Embryonic facial prominence (tissue), 1 donor: ENCODE data around the gene MYG1.
"Not testable (repeated sequence)": the region's sequence is repeated elsewhere in the genome, so short reads cannot be mapped to it uniquely, and the experiment has no call there.

Experiments used
- DNase-seq: peaks from one replicate; pipeline ENCODE4 v3.0.0-alpha.2; 2016; ENCODE audit errors: extremely low spot score

Gene MYG1

GRCh38 chr12:53327435-53328042, 28.0 kb downstream of the MYG1 start:
- DNase-seq: no peak

DNA sequence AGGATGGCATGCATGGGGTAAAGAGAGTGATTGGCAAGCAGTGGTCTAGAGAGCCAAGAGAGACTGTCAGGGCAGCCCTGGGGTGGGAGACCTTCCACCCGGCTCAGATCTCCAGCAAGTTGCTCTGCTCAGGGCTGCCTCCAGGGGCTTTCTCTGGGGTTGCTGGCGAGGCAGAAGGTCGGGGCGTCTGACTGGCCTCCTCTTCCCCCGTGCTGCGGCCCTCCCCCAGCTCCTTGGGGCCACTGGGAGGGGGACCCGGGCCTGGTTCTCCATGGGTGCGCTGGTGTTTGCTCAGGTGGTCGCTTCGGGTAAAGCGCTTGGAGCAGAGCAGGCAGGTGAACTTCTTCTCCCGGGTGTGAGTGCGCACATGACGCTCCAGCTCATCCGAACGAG, 28.5 kb downstream of the MYG1 start:
- DNase-seq: no peak

GRCh38 chr12:53330671-53331070, 31.2 kb downstream of the MYG1 start:
- DNase-seq: no peak

DNA sequence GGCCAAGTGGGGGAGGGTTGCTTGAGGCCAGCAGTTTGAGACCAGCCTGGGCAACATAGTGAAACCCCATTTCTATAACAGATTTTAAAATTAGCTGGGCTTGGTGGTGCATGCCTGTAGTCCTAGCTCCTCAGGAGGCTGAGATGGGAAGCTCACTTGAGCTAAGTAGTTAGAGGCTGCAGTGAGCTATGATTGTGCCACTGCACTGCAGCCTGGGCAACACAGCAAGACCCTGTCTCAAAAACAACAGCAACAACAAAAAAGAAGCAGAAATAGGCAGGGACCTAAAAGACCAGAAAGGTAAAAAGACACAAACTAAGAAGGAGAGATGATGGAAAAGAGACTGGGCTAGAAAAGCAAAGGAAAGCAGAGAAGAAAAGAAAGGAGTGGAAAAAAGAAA, 32.8 kb downstream of the MYG1 start:
- DNase-seq: not testable (repeated sequence)

DNA sequence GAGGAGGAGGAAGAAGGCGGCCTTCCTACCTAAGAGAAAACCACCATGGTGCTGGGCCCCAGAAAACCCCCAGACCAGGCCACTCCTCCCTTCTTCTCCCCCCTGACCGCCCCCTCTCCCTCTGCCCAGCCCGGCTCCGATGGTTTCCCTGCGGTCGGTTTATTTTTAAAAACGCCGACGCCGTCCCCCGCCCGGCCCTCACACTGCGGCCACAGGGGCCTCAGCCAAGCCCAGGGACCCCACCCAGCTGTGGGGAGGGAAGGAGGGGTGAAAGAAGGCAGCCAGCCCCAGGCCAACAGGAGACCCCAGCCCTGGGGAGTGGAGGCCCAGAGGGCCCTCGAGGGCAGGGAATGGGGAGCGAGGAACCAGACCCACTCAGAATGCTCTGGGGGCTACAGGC, 33.2 kb downstream of the MYG1 start:
- no peak for DNase-seq

DNA sequence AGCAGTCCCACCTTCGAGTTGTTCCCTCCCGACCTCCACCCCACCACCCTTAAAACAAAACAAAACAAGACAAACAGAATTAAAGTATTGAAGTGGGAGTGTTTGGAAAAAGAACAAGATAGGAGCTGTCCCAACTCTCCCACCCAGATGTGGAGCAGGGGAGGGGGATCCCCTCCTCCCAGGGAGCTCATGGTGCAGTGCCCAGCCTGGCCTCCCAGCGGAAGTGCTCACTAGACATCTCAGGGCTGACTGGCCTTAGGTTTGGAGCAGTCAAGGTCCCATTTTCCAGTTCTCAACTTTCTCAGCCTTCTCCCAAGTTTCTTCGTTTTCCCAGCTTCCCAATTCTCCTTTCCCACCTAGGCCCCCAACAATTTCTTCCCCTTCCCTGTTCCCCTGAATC, 33.8 kb downstream of the MYG1 start:
- no peak for DNase-seq

DNA sequence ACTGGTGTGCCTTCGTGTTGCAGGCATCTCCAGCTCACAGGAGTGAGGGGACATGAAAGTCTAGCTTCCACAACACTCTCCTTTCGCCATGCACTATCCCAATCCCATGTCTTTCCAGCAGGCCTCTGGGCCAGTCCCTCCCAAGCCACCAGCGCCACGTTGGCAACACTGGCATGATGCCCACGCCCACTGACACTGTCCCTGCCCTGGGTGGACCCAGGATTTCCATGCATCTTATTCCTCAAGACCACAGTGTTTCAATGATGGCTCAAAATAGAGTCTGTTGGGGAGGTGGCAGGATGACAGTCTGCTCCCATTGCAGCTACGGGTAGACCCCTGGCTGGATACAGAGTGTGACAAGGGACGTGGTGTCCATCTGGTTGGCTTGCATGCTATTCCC, 34.4 kb downstream of the MYG1 start:
- DNase-seq: no peak

GRCh38 chr12:53334822-53335221, 35.3 kb downstream of the MYG1 start:
- DNase-seq: no peak

GRCh38 chr12:53336181-53336681, 36.7 kb downstream of the MYG1 start, which contains the start of gene SP7:
Gene SP7 (minus strand): TSS chr12:53336354. CDS start chr12:53335646, 708 bp downstream.
- DNase-seq: no peak

DNA sequence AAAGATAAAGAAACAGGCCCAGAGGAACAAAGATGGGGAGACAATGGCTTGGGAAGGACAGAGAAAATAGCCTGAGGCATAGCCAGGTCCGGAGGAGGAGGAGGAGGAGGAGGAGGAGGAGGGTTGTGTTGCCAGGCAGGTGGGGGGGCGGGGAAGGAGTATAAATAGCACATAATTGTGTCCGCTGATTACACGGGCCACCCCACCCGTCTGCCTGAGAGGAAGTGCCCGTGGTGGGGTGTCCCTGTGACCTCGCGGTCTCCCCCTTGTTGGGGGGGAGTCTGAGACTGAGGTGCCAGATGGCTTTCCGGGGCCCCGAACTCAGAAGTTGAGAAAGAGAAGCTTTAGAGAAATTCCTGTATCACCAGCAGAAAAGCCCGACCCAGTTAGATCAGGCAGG, 38.5 kb downstream of the MYG1 start:
- no peak for DNase-seq

- DNase-seq: no peak
These were observed 39.4 kb downstream of the MYG1 start for GRCh38 chr12:53338916-53339315.

DNA sequence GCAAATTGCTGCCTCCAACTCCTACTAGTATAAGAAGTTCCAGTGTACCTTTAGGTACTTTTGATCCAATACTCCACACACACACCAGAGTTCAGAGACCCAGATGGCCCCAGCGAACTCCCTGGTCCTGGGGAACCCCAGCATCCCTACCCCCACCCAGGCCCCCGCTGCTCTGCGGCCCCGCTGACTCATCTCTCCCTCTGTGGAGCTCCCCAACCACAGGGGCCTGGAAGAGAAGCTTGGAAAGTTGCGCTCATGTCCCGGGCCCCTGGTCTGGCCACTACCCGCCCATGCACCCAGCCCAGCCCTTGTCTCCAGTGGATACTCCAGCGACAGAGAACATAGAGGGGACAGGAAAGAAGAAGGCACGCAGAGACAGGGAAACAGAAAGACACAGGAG, 40.9 kb downstream of the MYG1 start:
- DNase-seq: no peak

DNA sequence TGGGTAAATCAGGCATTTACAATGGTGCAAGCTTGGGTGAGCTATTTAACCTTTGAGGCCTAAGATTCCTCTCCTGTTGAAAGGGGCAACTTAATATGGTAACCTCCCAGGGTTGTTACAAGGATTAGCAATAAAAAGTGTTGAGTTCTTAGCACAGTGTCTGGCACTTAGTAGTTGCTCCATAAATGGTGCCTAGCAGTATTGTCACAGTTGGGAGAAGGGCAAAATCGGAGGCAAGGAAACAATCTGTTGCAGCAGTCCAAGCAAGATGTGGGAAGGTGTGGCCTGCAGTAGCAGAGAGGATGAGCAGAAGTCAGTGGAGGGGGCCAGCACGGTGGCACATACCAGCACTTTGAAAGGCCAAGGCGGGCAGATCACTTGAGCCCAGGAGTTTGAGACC, 44.0 kb downstream of the MYG1 start:
- no peak for DNase-seq

- DNase-seq: no peak
These were observed 44.5 kb downstream of the MYG1 start for GRCh38 chr12:53343969-53344368.

GRCh38 chr12:53344487-53344823, 45.0 kb downstream of the MYG1 start:
- no peak for DNase-seq

DNA sequence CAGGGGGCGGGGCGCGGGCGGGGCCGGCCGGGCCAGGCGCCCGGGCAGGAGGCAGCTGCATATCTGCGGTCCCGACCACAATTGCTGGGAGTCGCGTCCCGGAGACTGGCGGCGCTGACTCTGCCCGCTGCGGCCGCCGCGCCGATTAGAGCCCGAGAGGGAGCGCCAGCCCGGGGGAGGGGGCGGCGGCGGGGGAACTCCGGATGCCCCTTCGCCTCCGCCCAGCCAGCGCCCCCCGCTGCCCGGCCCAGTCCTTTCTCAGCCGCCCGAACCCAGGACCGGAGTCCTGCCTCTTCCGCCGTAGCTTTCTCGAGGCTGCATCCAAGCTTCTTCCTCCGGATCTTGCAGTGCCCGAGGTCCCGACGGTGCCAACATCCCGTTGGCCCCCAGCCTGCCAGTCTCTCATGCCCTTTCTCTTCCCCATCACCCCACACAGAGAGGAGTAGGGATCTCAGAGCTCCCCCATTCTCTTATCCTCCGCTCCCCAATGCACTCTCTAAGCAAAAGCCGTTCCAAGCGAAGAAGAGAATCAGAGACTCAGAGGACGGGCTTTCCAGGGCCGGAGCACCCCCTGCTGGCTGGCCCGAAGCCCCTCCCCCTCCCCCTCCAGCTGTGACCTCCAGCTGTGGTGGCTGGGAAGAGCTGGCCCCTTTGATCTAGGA, 45.5 kb downstream of the MYG1 start:
- peak; percentile 73 for DNase-seq

- DNase-seq: no peak
These were observed 46.1 kb downstream of the MYG1 start for GRCh38 chr12:53345486-53346188.

DNA sequence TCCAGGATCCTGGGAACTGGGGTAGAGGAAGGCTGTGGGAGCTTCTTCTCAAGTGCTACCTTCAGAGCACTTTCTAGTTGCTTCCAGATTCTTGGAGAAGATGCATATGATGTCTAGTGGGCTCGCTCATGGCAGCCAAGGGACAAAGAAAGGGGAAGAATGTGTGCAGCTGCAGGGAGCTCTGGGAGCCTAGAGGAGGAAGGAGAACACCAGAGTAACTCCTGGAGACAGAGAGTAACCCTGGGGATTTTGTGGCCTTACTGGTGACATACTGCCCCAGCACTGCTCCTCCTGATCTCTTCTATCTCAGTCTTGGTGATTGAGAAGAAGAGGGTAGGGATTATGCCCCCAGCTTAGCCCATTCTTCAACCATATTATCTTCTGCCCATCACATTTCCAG, 47.0 kb downstream of the MYG1 start:
- DNase-seq: no peak

GRCh38 chr12:53347905-53348304, 48.4 kb downstream of the MYG1 start:
- DNase-seq: no peak

- DNase-seq: peak; percentile 59
These were observed 53.1 kb downstream of the MYG1 start for GRCh38 chr12:53352331-53353256.

DNA sequence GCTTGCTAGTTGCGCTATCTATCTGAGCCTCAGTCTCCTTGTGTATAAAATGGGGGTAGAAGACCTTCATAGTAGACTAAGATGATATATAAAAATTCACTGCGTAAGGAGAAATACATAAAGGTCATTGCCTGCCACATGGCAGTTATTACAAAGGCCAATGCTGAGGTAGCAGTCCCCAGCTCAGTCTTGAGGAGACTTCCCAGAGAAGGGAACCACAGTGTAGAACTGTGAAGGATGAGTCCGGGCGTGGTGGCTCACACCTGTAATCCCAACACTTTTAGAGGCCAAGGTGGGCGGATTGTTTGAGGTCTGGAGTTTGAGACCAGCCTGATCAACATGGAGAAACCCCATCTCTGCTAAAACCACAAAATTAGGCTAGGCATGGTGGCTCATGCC, 53.8 kb downstream of the MYG1 start:
- DNase-seq: no peak

DNA sequence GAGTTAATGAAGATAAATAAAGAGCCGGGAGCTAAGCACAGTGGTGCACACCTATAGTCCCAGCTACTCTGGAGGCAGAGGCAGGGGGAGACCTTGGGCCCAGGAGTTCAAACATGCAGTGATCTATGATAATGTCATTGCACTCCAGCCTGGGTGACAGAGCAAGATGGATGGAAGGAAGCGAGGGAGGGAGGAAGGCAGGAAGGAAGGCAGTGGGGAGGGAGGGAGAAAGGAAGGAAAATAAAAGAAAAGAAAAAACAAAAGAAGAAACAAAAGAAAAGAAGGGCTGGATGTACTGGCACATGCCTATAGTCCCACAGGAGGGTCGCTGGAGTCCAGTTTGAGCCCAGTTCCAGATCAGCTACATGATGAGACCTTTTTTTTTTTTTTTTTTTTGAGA, 55.6 kb downstream of the MYG1 start:
- DNase-seq: no peak
